Globus pallidus (tissue), 1 donor: ENCODE measurements around the gene COL4A2.

ENCODE experiments used
- DNase-seq: peaks from one replicate; pipeline ENCODE4 v3.0.0-alpha.2; 2015; ENCODE audit warnings: low spot score

COL4A2 gene

DNA sequence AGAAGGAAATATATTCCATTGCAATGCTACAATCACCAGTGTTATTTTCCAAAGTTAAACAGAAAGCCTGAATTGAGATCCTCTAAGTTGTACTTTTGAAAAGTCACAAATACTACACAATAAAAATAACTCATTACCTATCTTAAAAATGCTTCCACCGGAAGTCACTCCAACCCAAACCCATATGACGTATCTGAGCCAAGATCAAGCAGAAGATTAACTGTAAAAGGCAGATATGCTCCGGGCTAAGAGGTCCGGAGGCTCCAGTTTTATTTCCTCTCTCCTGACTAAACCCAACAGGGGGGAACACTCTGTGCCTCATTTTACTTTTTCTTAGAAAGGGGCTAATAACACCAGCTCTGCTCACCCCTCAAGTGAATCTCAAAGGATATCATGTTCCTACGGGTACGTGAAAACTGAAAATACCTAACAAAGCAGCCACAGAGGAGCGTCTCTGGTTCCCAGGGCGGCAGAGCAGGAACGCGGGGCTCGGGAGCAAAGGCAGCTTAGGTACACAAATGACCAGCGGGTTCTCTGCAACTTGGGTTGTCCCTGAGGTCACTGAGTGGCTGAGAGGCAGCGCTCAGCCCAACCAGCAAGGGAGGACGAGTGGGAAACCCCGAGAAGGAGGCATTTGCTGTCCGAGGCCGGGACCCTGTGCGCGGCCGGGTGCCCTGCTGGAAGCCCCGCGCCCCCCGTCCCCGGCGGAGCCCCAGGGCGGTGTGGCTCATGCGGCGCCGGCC is 253.7 kb downstream of the COL4A2 start:
- no peak for DNase-seq

GRCh38 chr13:110561344-110562035 is 254.4 kb downstream of the COL4A2 start, which contains the start of gene RAB20:
Gene RAB20, minus strand, starts transcription at chr13:110561722. Its CDS starts 203 bp downstream, at chr13:110561519.
- peak; percentile 51 for DNase-seq

- no peak for DNase-seq
Observed at GRCh38 chr13:110562036-110562597, 255.0 kb downstream of the COL4A2 start.
